Activated naive CD4-positive, alpha-beta T cell treated with anti-CD3 and anti-CD28 coated beads, Interleukin-2, amount 10 ng/mL, durations not matched to agents 7 days and 5 days (primary cell): Measurements from ENCODE around the gene TXNL4B.

Experiments used
- CTCF ChIA-PET: fragments of 350-600 bp; sonication (Branson Sonifier 250); formaldehyde crosslinking; loops from one replicate; lab custom pipeline; 2021; ENCODE audit warnings: antibody characterized with exemption; lab: Charles Lee
- DNase-seq: peaks from one replicate; pipeline ENCODE4 v3.0.0-alpha.2; 2020
- H3K27ac Mint-ChIP-seq: one replicate; pipeline ENCODE4 v1.8.0; 2021; ENCODE audit warnings: mild to moderate bottlenecking, moderate library complexity, mixed read lengths
- H3K27me3 Mint-ChIP-seq: one replicate; pipeline ENCODE4 v1.8.0; 2021; ENCODE audit warnings: mild to moderate bottlenecking, mixed read lengths
- H3K36me3 Mint-ChIP-seq: one replicate; pipeline ENCODE4 v1.8.0; 2021; ENCODE audit warnings: mixed read lengths
- H3K4me1 Mint-ChIP-seq: one replicate; pipeline ENCODE4 v1.8.0; 2021; ENCODE audit warnings: mixed read lengths
- H3K4me3 Mint-ChIP-seq: one replicate; pipeline ENCODE4 v1.8.0; 2021; ENCODE audit warnings: mild to moderate bottlenecking, moderate library complexity, mixed read lengths
- H3K9me3 Mint-ChIP-seq: one replicate; pipeline ENCODE4 v1.8.0; 2021; ENCODE audit warnings: mixed read lengths

TXNL4B gene

DNA sequence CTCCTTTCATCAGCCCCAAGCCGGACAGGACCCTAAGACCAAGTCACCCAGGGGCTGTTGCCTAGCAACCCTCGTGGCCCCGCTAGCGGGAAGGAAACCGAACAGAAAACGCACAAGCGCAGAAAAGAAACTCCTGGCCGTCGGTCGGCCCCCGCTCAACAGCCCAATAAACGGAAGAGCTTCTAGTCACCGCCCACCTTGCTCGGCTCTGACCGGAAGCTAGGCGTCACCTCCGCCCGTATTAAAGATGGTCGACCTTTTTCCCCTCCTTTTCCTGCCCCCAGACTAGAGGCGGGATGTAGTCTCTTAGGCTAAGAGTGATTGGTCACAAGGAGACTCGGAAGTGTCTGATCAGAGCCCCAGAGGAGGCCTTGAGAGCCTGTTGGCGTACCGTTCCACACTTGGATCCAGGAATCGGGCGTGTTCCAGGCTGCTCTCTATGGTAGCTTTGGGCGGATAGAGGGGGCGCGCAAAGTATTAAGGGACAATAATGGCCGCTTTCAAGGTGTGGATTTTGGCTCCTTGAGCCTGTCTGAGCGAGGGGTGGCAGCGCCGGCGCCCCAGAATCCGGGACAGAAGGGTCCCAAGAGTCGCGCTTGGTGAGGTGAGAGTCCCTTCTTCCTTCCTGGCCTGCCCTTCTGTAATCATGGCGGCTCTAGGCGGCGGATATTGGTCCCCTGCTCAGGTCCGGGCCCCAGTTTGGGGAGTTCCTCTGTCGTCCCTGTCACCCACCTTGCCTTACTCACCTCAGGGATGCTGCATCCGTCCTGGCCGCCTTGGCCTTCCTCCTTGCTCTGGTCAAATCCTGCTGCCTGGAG, at the start of gene TXNL4B, which contains the start of gene DHX38:
TSS of gene TXNL4B (minus strand) at position 173 of the 818 bp plus-strand sequence. CDS start 2,871 bp downstream, outside the sequence.
TSS of gene DHX38 (plus strand) at position 400 of the 818 bp plus-strand sequence. CDS start 2,311 bp downstream, outside the sequence.
- H3K4me3 Mint-ChIP-seq: peak within 1 kb of the TSS; percentile 97
- peak; percentile 96 for DNase-seq
- H3K27ac Mint-ChIP-seq: peak within 1 kb of the TSS; percentile 96
- H3K27me3 Mint-ChIP-seq: no peaks in the 10 kb centered on the region
- CTCF ChIA-PET: no interaction called here
- no peaks in the 10 kb centered on the region for H3K9me3 Mint-ChIP-seq
- peaks cover 37% of the 10 kb centered on the region for H3K36me3 Mint-ChIP-seq
- H3K4me1 Mint-ChIP-seq: peaks cover 42% of the 10 kb centered on the region

DNA sequence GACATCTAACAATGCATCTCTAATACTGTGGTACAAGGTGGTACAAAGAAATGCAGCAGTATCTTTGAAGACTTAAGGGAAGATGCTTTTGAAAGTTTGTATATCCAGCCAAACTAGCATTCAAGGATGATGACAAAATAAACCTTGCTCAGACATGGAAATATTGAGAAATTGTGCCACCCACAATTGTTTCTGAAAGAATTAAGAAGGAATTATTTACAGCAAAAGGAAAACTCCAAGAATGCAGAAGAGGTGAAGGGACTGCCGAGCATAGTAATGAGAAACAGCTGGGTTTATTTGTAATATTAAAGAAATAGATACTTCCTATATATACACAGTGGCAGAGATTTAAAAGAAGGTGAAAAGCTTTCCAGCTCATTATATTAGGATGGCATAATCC, 49.1 kb upstream of the TXNL4B start:
- DNase-seq: no peak
- H3K27me3 Mint-ChIP-seq: no peaks in the 10 kb centered on the region
- no peak overlapping the region for H3K4me3 Mint-ChIP-seq
- no peaks in the 10 kb centered on the region for H3K36me3 Mint-ChIP-seq
- H3K27ac Mint-ChIP-seq: no peak overlapping the region
- no peaks in the 10 kb centered on the region for H3K9me3 Mint-ChIP-seq
- no peaks in the 10 kb centered on the region for H3K4me1 Mint-ChIP-seq
- CTCF ChIA-PET: interaction anchor here (0.6 kb wide), 1 partner anchor 1054 kb away, joined by 3 read pairs; no protein-coding TSS in a partner anchor

GRCh38 chr16:72139908-72140307, 46.5 kb upstream of the TXNL4B start:
- Mint-ChIP-seq H3K36me3 (no peaks in the 10 kb centered on the region), H3K27me3 (no peaks in the 10 kb centered on the region), H3K4me1 (no peaks in the 10 kb centered on the region), H3K9me3 (no peaks in the 10 kb centered on the region), H3K27ac (no peak overlapping the region), H3K4me3 (no peak overlapping the region)
- no peak for DNase-seq
- CTCF ChIA-PET: no interaction called here

- Mint-ChIP-seq H3K27ac (no peak overlapping the region), H3K27me3 (no peaks in the 10 kb centered on the region), H3K36me3 (no peaks in the 10 kb centered on the region), H3K4me3 (no peak overlapping the region), H3K4me1 (no peaks in the 10 kb centered on the region), H3K9me3 (no peaks in the 10 kb centered on the region)
- CTCF ChIA-PET: interaction anchor here (1.2 kb wide), 1 partner anchor 13 kb away, joined by 3 read pairs; no protein-coding TSS in a partner anchor
- DNase-seq: no peak
Measured at GRCh38 chr16:72138064-72138572, 44.7 kb upstream of the TXNL4B start.

GRCh38 chr16:72137380-72138063, 44.1 kb upstream of the TXNL4B start:
- Mint-ChIP-seq H3K36me3 (no peaks in the 10 kb centered on the region), H3K27ac (no peak overlapping the region)
- CTCF ChIA-PET: interaction anchor here (1.2 kb wide), 1 partner anchor 12 kb away, joined by 3 read pairs; no protein-coding TSS in a partner anchor

GRCh38 chr16:72134507-72134906, 41.1 kb upstream of the TXNL4B start:
- DNase-seq: no peak

More at GRCh38 chr16:72137380-72138063, 44.1 kb upstream of the TXNL4B start:
- DNase-seq: no peak
- H3K4me1 Mint-ChIP-seq: no peaks in the 10 kb centered on the region
- no peaks in the 10 kb centered on the region for H3K27me3 Mint-ChIP-seq
- H3K9me3 Mint-ChIP-seq: no peaks in the 10 kb centered on the region
- no peak overlapping the region for H3K4me3 Mint-ChIP-seq

GRCh38 chr16:72132726-72133125, 39.3 kb upstream of the TXNL4B start:
- H3K4me1 Mint-ChIP-seq: no peaks in the 10 kb centered on the region
- CTCF ChIA-PET: no interaction called here
- H3K9me3 Mint-ChIP-seq: no peaks in the 10 kb centered on the region
- no peak overlapping the region for H3K27ac Mint-ChIP-seq
- H3K4me3 Mint-ChIP-seq: no peak overlapping the region
- H3K27me3 Mint-ChIP-seq: peaks cover 14% of the 10 kb centered on the region
- no peaks in the 10 kb centered on the region for H3K36me3 Mint-ChIP-seq
- no peak for DNase-seq

More at GRCh38 chr16:72134507-72134906, 41.1 kb upstream of the TXNL4B start:
- H3K27me3 Mint-ChIP-seq: peaks cover 9% of the 10 kb centered on the region
- no peak overlapping the region for H3K4me3 Mint-ChIP-seq
- CTCF ChIA-PET: no interaction called here
- H3K27ac Mint-ChIP-seq: no peak overlapping the region
- H3K9me3 Mint-ChIP-seq: no peaks in the 10 kb centered on the region
- no peaks in the 10 kb centered on the region for H3K4me1 Mint-ChIP-seq
- no peaks in the 10 kb centered on the region for H3K36me3 Mint-ChIP-seq

DNA sequence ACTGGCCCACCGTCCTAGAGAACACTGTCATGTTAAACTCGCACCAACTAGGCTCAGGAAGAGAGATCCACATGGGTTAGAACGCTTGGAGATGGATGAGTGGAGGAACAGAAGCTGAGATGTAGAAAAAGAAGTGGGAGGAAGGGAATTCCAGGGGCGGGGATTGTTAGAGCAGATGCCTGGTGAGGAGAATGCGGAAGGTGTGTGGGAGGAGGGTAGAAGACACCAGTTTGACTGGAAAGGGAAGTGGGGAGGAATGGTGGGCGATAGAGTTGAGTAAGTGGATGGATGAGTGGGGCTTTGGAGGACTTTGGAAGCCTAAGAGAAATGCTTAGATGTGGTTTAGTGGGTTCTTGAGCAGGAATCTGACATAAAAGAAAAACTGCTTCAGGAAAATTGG, 37.6 kb upstream of the TXNL4B start:
- Mint-ChIP-seq H3K4me3 (no peak overlapping the region), H3K27ac (no peak overlapping the region), H3K9me3 (no peaks in the 10 kb centered on the region), H3K4me1 (no peaks in the 10 kb centered on the region), H3K27me3 (peaks cover 14% of the 10 kb centered on the region), H3K36me3 (no peaks in the 10 kb centered on the region)
- CTCF ChIA-PET: no interaction called here
- no peak for DNase-seq

- Mint-ChIP-seq H3K27ac (no peak overlapping the region), H3K4me1 (no peaks in the 10 kb centered on the region), H3K36me3 (no peaks in the 10 kb centered on the region), H3K4me3 (no peak overlapping the region), H3K9me3 (no peaks in the 10 kb centered on the region), H3K27me3 (peaks cover 19% of the 10 kb centered on the region)
- CTCF ChIA-PET: no interaction called here
- no peak for DNase-seq
Measured at GRCh38 chr16:72129976-72130656, 36.7 kb upstream of the TXNL4B start.

- Mint-ChIP-seq H3K4me1 (no peaks in the 10 kb centered on the region), H3K36me3 (no peaks in the 10 kb centered on the region), H3K27ac (no peak overlapping the region), H3K9me3 (no peaks in the 10 kb centered on the region), H3K27me3 (peaks cover 25% of the 10 kb centered on the region), H3K4me3 (no peak overlapping the region)
- DNase-seq: no peak
- CTCF ChIA-PET: interaction anchor here (2.0 kb wide), 1 partner anchor 338 kb away, joined by 8 read pairs; no protein-coding TSS in a partner anchor
Measured at GRCh38 chr16:72128701-72129100, 35.3 kb upstream of the TXNL4B start.

DNA sequence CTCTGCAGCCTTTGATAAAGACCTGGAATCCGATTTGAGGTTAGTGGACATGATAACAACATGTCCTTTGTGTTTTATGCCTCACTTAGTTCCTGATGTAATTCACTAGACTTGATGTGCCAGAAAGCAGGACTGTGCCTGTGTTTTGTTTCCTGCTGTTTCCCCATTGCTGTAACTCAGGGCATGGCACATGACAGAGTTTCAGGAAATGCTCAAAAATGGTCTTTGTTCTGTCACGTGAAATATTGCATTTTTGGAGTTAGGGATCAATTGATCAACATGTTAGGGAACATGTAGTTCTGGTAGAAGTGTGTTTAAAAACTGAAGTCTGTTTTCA, 33.0 kb upstream of the TXNL4B start:
- Mint-ChIP-seq H3K4me3 (no peak overlapping the region), H3K4me1 (no peaks in the 10 kb centered on the region), H3K9me3 (no peaks in the 10 kb centered on the region), H3K27ac (no peak overlapping the region), H3K27me3 (peaks cover 25% of the 10 kb centered on the region), H3K36me3 (no peaks in the 10 kb centered on the region)
- CTCF ChIA-PET: no interaction called here
- no peak for DNase-seq

DNA sequence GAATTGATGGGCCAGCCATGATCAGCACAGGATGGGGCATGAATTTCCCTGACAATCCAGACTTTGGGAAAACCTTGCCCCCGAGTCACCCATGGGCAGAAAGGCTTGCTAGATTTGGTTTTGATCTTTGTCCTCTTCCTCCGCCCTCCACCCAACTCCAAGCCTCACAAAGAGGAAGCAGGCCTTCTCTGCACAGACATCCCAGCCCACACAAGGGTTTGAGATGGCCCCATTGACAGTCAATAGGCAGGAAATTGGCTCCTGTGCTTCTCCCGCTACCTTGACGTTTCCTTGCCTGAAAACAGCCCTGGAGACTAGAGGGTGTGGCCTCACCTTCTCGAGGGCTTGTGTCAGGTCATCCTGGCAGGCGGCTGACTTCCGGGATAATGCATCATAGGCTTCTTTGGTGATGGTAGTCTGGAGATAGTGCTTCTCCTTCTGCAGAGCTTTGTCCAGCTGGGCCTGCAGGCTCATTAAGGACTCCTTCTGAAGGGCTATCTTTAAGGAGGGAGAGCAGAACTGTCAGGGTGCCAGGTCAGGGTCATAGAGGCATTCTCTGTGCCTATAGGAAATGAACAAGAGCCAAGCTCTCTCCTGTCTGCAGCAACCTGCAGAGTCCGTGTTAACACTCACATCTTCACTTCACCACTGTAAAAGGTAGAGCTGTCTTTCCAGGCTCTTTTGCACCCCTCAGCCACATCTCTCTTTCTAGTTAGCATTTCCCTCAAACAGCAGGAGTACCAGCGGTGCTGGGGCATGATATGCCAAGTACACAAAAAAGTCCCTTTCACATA, 32.4 kb upstream of the TXNL4B start:
- Mint-ChIP-seq H3K4me1 (no peaks in the 10 kb centered on the region), H3K9me3 (no peaks in the 10 kb centered on the region), H3K36me3 (no peaks in the 10 kb centered on the region), H3K27ac (no peak overlapping the region), H3K27me3 (peaks cover 24% of the 10 kb centered on the region), H3K4me3 (no peak overlapping the region)
- CTCF ChIA-PET: interaction anchor here (0.6 to 2.1 kb wide), 7 partner anchors 12 to 1982 kb away, joined by 3 to 15 read pairs (median 3); no protein-coding TSS in a partner anchor
- DNase-seq: no peak
